ENCODE results near the gene TEX19.

DNA sequence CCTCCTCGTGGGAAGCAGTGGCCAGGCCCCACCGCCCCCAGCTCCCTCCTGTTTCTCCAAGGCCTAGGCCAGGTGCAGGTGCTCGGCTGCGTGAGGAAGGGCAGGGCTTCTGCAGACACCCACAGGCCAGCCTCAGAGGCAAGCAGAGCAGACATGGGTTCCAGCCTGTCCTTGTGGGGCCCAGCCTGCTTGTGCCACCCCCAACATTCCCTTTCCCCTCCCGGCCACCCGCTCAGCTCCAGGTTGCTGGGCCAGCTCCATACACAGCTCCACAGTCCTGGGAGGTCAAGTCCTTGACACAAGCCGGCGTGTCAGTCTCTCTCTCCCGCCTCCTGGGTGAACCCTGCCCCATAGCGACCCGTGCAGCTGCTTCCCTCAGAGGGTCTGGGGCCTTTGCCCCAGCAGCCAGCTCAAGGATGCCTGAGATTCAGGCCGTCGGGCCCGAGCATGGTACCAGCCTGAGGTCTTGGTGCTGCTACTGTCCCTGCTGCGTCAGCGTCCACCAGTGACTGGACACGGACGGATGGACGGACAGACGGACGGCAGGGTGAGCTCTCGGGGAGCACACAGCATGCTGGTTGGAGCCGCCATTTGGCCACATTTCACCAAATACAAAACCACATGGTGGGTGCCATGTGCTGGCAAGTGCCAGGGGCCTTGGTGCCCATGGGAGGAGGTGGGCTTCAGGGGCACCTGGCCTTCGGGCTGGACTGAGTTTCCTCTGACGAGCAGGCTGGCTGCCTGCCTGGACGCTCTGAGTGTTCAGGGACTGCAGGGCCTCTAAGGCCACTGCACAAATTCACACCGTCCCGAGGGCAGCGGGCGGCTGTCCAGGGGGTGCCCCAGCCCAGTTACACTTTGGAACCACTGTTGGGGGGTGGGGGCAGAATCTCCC is 33.5 kb upstream of the TEX19 start:
- TF ChIP-seq, protein P1, sequence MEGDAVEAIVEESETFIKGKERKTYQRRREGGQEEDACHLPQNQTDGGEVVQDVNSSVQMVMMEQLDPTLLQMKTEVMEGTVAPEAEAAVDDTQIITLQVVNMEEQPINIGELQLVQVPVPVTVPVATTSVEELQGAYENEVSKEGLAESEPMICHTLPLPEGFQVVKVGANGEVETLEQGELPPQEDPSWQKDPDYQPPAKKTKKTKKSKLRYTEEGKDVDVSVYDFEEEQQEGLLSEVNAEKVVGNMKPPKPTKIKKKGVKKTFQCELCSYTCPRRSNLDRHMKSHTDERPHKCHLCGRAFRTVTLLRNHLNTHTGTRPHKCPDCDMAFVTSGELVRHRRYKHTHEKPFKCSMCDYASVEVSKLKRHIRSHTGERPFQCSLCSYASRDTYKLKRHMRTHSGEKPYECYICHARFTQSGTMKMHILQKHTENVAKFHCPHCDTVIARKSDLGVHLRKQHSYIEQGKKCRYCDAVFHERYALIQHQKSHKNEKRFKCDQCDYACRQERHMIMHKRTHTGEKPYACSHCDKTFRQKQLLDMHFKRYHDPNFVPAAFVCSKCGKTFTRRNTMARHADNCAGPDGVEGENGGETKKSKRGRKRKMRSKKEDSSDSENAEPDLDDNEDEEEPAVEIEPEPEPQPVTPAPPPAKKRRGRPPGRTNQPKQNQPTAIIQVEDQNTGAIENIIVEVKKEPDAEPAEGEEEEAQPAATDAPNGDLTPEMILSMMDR (IDR thresholded peaks at IDR 0.05; ENCODE audit: insufficient read depth, low read length) = no peak
- TF ChIP-seq POLR2AphosphoS5 (IDR thresholded peaks at IDR 0.05; ENCODE audit: low read depth) (no peak), SPI1 (IDR thresholded peaks at IDR 0.05; ENCODE audit: borderline replicate concordance, low read depth) (no peak), GABPA (IDR thresholded peaks at IDR 0.05; ENCODE audit: low read depth) (no peak)

Data from HL-60 (cell line).